ENCODE results near the gene UTP18.

The UTP18 gene

GRCh38 chr17:51335883-51336822 is 75.8 kb downstream of the UTP18 start:
- DNase-seq (ENCODE audit: low read depth), result no peak

DNA sequence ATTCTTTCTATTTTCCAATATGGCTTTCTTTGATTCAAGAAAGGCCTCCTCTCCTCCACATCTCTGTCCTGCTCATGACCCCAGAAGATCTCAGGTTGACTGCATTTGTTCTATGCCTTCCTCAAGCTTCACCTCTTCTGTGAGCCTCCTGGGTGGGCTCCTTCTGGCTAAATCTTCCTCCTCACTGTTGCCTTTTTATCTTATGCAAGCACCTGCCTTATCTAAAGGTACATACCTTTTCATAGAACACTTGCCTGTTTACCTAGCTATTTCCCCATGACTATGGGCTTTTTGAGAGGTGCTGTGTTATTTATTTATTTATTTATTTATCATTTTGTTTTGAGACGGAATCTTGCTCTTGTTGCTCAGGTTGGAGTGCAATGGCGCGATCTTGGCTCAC is 81.1 kb downstream of the UTP18 start:
- no peak for DNase-seq (ENCODE audit: low read depth)

DNA sequence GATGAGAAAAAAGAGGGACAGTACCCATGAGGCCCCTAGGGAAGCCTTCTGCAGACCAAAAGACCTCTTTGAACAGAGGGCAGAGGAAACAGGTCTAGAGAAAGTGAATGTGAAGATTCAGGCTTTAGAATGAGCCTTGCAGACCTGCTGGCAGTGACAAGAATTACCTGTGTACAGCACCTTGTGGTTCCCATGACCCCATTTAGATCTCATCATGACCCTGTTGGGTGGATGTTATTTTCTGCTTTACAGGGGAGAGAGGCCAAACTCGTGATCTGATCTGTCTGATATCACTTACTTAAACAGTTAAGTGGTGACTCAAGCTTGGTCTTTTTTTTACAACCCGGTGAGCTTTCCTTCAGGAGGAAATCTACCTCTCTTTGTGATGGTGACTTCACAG is 81.9 kb downstream of the UTP18 start:
- DNase-seq (ENCODE audit: low read depth), result no peak

GRCh38 chr17:51344532-51344931 is 84.2 kb downstream of the UTP18 start:
- no peak for DNase-seq (ENCODE audit: low read depth)

DNA sequence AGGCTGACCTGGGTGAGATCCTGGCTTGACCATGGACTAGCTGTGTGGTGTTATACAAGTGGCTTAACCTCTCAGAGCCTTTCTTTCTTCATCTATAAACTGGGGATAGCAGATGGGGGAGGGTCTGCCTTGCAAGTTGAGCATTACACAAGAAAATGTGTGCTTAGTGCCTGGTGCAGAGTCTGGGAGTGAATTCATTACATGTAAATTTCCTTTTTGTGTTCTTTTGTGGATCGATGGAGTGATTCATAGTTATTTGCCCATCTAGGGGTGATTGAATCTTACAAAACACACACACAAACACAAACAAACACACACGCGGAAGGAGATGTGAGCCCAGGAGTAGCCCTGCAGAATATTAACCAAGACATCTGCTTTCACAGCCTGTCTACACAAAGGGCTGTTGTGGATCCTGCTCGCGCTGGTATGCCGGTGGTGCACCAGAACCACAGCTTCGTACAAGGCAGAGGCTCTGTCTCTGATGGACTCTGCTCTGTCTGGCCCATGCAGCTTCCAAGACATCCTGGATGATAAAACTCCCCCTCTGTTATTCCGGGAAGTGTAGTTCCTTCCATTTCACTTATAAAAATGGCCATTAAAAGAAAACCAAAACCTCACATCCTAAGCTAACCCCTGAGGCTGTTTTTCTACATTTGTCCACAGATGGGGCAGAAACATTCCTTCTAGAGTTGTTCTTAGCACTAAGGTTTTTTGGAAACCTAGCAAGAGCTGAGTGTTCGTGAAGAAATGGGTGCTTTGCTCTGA is 86.1 kb downstream of the UTP18 start:
- no peak for DNase-seq (ENCODE audit: low read depth)
